ENCODE measurements around the gene ARHGEF19. TPM values are rescaled to one million over a fixed set of nuclear protein-coding genes. Genes with fewer than 3 reads are reported as not detected.
A peak's percentile ranks its signal among the peaks of the same experiment; 100 is the strongest.

Gene ARHGEF19
- total and polyA plus RNA-seq, 2 of the 4 experiments (the other 2 are of a cell fraction): 4.5 to 16.8 TPM

- no peak for TF ChIP-seq CTCF (conservative IDR thresholded peaks at IDR 0.05; ENCODE audit: low read depth, low read length)
Measured at GRCh38 chr1:16253332-16253922, 41.0 kb upstream of the ARHGEF19 start (continued).

- no peak overlapping the region for H2AK9ac ChIP-seq (replicated peaks; ENCODE audit: low read depth, low read length, poor library complexity)
- WGBS, 2 experiments (ENCODE audit: extremely low coverage in 2 of 2, insufficient read length in 1 of 2): no CpG with 5 or more reads among the region's 2 CpGs
- H4K91ac ChIP-seq (ENCODE audit: insufficient read depth, low read depth, low read length): no peak overlapping the region
- H3K4me3 ChIP-seq (ENCODE audit: insufficient read depth, low read depth, low read length): no peak overlapping the region
- no peaks in the 10 kb centered on the region for H3K27me3 ChIP-seq (ENCODE audit: control insufficient read depth, insufficient read depth, low read length)
- no peak overlapping the region for H4K5ac ChIP-seq (ENCODE audit: low read depth, low read length)
- ChIA-PET CTCF (no interaction called here), POLR2A (ENCODE audit: unreplicated experiment) (no interaction called here)
- no peak overlapping the region for H2BK120ac ChIP-seq (ENCODE audit: low read depth, low read length)
- H2BK15ac ChIP-seq (ENCODE audit: low read depth, low read length): no peak overlapping the region
- no peak overlapping the region for H3K23ac ChIP-seq (ENCODE audit: low read depth, low read length)
- H3K9ac ChIP-seq (ENCODE audit: low read depth, low read length): no peak overlapping the region
- peaks cover 22% of the 10 kb centered on the region for H3K4me1 ChIP-seq (ENCODE audit: control insufficient read depth, insufficient read depth, low read length)
- TF ChIP-seq MXI1 (IDR thresholded peaks at IDR 0.05; ENCODE audit: borderline replicate concordance, low read depth, low read length) (no peak), RCOR1 (IDR thresholded peaks at IDR 0.05; ENCODE audit: insufficient replicate concordance, low read length) (no peak), BHLHE40 (IDR thresholded peaks at IDR 0.05; ENCODE audit: low read depth, low read length) (no peak), CEBPB (IDR thresholded peaks at IDR 0.05; ENCODE audit: low read depth, low read length) (0 out of 2 replicates have a peak, but pooled peaks have one; percentile 11), SMC3 (IDR thresholded peaks at IDR 0.05; ENCODE audit: low read depth, low read length) (no peak), CHD1 (IDR thresholded peaks at IDR 0.05; ENCODE audit: low read depth, low read length) (no peak)
- in situ Hi-C loops (cut with MboI; ENCODE audit: low sequenced_read_pairs) (no loop called here), dilution Hi-C loops (cut with HindIII; ENCODE audit: low sequenced_read_pairs, unreplicated experiment) (no loop called here), intact Hi-C loops (cut with micrococcal nuclease) (no loop called here)
- no peak overlapping the region for H3K27ac ChIP-seq (ENCODE audit: insufficient read depth, low read length)
- no peak overlapping the region for H2AFZ ChIP-seq (replicated peaks; ENCODE audit: low read length, poor library complexity)
- no peak overlapping the region for H3K4me2 ChIP-seq (ENCODE audit: low read depth, low read length)
- H3K4ac ChIP-seq (ENCODE audit: low read depth, low read length): no peak overlapping the region
- H3K79me1 ChIP-seq (ENCODE audit: low read depth in 1 of 2, low read length in 2 of 2): peaks cover 21 to 47% of the 10 kb centered on the region in 2 experiments
- ATAC-seq (ENCODE audit: low read depth) (no peak), DNase-seq (no peak)
- no peak overlapping the region for H3K18ac ChIP-seq (ENCODE audit: low read depth, low read length)
- BruUV-seq (replicated peaks): no TSS peak
- H4K20me1 ChIP-seq (ENCODE audit: insufficient read depth, low read length): peaks cover 3% of the 10 kb centered on the region; the same call in 1 of the 2 replicates
- H3K9me1 ChIP-seq (ENCODE audit: insufficient read depth, low read length): peaks cover 18% of the 10 kb centered on the region
- no peak overlapping the region for H2BK5ac ChIP-seq (ENCODE audit: low read depth, low read length, poor library complexity, severe bottlenecking)
- H2AK5ac ChIP-seq (ENCODE audit: low read depth, low read length): no peak overlapping the region
- no peak overlapping the region for H4K8ac ChIP-seq (ENCODE audit: low read depth in 2 of 2, low read length in 2 of 2)
- no peak overlapping the region for H2BK20ac ChIP-seq (ENCODE audit: low read depth, low read length)
- peaks cover 28% of the 10 kb centered on the region for H3K36me3 ChIP-seq (ENCODE audit: control insufficient read depth, insufficient read depth, low read length)
- no peak overlapping the region for H3K56ac ChIP-seq (ENCODE audit: extremely low read depth, insufficient read depth, low read length)
- H3K14ac ChIP-seq (replicated peaks; ENCODE audit: low read depth, low read length): no peak overlapping the region
- H3K9me3 ChIP-seq (ENCODE audit: control insufficient read depth, insufficient read depth, low read length): no peaks in the 10 kb centered on the region
Measured at GRCh38 chr1:16252912-16253311, 40.5 kb upstream of the ARHGEF19 start.
